GM18861 (cell line): ENCODE results near the gene SAMD4A.

Experiments
- ATAC-seq: cut with Tn5 transposase; IDR thresholded peaks from one replicate; pipeline ENCODE4 v1.9.1; 2021; ENCODE audit not compliant: unreplicated experiment

SAMD4A gene

DNA sequence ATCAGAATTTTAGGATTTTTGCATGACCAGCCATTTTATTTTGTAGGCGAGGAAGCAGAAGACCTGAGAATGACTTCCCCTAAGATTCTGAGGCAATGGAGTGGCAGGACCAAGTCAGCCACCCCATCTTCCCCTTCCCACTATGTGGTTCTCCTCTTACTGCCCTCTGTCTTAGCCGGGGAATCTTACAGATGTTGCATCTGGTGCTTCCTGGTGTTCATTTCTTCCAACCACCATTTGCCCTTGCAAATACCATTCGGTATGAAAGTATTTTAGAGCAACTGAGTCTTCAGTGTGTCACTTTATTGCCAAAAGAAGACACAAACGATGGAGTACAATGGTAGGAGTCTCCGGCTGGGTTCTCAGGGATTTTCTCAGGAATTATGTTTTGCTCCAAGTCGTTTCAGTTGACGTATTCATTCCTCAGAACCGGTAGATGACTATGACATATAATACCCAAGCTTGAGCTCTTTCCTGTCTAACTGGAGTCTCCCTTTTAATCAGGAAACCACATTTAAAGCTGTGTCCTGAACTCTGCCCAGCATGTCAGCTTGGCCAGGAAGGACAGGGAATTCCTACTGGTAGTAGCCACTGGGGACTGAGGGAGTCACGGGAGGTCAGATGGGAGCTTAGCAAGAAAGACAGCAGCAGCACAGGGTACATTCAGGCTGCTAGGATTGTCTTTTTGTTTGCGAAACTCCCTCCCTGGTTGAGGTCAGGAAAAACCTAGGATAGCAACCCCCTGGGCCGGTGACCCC lies 87.0 kb downstream of the SAMD4A start:
- no peak for ATAC-seq

DNA sequence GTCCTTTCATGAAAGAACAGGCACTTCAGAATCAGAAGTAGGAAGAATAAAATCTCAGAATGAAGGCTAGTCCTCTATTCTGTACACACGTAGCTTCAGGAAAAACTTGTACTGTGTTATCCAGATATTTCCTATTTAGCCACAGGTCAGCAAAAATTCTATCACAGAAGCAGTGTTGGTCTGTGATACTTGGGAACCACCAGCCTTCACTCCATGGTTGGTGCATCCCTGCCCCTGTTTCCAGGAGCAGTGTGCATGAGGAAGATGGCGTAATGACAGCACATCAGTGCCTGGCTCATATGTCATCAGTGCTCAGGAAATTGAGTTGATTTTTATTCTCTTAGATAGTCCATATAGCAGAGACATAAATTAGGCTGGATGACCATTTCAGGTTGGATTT lies 87.7 kb downstream of the SAMD4A start:
- no peak for ATAC-seq

DNA sequence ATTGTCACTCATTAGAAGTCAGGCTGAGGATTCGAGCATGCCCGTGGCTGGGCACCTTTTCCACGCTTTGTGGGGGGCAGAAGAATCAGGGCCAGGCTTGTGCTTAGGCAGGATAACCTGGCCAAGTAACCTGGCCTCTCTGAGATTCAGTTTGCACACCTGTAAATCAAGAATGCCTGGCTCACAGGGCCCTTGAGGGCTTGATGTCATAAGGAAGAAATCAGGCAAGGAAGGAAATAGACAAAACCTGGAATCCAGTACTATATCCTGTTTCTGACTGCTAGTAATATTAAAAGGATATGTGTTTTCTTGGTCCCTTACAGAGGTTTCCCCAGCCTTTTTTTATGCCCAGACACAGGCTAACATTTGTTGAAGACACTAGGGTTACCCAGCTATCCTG lies 91.9 kb downstream of the SAMD4A start:
- ATAC-seq = no peak

DNA sequence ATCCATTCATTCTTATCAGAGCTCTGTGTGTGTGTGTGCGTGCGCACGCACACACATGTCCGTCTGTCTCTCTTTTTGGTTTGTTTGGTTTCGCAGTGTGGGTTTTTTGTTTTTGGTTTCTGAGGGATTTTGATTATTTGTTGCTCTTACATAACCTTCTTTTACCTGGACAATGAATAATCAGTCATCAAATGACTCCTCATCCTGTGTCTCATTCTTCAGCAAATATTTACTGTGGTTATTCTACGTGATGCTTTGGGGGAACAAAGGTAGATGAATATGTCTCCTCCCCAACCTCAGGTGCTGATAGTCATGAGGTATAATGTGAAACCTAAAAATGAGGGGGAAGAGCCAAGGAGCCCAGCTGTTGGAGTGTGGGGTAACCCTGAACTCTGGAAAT lies 92.4 kb downstream of the SAMD4A start:
- ATAC-seq = no peak

DNA sequence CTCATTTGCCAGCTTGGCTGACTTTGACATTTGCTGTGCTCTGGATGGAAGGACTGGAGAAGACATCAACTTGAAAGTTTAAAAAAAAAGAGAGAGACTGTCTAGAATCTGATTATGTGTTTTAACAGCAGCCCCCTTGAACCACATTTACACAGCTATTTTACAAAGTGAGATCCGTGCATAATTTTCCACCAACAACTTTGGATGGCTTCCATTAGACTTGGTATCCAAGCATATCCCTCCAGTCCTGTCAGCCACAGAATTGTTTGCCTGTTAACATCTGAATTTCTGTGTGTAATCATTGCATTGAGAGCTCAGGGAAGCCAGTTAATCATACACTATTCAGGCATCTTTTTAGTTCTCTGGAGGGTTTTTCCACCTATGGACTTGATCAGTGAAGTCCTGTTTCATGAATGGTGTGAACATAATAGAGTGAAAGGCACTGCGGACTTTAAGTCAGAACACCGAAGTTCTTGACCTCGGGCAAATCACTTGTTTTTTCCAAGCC lies 93.7 kb downstream of the SAMD4A start:
- ATAC-seq = no peak

DNA sequence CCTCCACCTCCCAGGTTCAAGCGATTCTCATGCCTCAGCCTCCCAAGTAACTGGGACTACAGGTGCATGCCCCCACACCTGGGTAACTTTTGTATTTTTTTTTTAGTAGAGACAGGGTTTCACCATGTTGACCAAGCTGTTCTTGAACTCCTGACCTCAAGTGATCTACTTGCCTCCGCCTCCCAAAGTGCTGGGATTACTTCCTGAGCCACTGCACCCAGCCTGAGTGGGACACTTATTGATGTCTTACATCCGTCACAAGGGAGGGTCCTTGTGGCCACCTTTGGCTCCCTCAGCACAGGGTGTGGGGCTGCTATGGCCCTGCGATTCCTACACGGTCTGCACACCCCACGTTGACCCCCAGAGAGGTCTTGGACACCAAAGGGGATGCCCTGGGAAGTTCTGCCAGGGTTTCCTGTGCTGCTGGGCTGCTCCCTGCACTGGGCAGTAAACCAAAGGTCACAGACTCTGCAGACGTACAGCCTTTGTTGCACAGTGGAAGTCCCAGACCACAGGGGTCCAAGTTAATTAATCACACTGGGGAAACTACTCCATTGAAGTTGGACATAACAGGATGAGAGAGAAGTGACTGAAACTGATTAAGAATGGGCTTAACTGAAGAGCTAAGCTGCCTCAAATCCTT lies 95.7 kb downstream of the SAMD4A start:
- no peak for ATAC-seq

DNA sequence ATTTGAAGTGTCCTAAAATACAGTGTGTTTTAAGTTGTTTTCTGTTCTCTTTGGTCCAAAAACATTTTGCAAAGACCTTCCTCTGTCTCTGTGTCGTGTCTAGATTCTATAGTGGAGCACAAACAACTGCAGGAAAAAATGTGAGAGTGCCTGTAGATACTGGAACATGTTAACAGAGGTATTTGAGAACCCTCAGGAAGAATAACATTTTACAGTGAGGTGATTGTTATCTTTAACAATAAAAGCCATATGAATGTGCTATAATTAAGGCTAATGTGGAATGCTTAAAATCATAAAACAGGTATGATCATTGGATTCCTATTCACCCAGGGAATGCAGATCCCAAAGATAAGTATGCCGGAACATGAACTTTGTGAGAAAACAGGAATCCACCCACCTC lies 98.0 kb downstream of the SAMD4A start:
- no peak for ATAC-seq

DNA sequence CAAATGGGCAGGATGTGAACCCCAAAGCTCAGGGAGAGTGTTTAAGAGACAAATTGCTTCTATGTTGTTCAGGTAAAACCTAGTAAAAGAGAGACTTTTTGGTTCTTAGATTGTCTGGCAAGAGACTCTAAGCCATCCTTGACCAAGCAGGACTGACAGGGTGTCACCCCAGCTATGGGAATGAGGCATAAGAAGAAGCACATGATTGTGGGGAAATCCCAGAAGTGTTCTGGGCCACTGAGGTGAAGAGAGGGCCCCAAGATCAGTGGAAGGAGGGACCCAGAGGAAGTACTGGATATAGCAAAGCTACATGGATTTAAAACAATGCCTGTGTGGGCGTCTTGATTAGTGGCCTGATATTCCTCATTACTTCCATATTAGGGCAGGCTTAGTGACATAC lies 99.0 kb downstream of the SAMD4A start:
- no peak for ATAC-seq

DNA sequence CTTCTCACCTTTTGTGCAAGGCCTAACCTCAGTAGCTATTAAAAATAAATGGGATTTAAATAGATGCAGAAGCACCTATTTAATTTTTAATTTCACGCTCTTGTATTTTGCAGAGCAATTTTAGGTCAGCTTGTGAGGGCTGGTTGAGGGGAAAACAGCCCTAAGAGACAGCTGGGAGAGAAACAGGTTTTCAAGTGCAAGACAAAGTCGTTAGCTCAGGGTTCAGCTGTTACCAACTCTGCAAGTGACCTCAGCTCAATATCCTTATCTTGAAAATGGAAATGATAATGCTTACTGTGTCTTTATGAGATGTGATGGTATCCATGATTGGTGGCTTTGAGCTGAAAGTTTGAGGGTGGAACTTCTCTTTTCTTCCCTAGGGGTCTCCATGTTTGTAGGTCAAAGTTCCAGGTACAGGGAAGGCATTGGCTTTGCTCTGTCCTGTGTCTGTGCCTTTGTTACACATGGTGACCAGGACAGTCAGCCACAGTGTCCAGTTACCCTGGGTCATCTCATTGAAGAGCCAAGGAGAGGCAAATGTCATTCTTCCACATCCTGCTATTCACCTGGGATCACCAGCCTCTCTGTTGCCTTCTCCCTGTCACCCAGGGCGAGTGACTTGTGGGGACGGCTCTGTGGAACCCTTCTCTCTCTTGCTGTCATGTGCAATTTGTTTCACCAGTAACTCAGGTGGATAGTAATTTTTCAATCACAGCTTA lies 100.3 kb downstream of the SAMD4A start:
- ATAC-seq = no peak

DNA sequence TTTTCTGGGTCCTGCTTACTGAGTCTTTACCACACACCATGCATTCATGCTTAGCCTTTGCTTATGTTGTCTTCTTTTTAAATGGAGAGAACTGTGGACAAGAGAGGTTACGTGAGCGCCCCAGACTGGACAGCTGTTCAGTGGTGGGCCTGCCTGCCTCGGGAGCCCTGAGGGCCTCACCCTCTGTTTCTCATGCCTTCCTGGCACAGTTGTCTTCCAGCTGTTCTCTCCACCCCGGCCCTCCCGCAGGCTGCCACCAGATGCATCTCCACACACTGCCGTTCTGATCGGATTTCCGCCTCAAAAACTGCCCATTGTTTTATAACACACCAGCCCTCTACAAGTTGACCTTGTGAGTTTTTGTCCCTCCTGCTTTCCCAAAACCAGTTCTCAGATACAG lies 100.8 kb downstream of the SAMD4A start:
- ATAC-seq = no peak

DNA sequence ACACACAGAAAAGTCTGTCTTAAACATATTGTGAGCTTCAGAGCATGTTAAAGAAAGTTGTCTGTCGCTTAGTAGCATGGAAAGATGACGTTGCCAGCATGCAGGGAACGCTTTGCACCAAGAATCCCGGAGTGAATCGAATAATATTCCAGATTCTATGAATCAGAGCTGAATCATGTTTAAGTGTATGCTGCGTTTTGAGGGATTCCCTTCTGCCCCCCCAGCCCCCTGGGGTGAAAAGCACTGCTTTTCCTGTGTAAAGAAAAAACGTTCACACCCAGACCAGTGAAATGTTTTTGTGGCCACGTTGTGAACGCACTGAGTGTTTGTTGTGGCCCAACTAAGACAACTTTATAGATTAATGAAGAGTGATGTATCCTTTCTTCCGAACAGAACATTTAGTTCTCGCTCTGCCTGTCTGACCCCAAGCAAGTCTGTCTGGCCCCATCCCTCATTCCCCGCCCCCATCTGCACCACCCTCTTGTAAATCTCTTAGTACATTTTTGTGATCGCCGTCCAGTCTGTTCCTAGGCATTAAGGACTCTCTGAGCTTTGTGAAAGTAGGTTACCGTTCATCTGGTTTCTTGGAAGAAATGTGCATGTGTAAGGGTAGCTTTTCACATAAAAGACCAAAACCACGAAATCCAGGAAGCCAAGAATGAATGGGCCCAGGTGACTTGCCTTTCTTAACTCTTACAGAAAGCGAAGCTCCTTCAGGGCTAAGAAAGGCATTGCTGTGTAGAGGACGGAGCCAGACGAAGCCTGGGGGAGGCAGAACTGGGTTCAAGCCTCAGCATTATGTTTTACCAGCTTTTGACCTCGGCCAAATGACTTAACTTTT lies 103.0 kb downstream of the SAMD4A start:
- ATAC-seq = no peak

DNA sequence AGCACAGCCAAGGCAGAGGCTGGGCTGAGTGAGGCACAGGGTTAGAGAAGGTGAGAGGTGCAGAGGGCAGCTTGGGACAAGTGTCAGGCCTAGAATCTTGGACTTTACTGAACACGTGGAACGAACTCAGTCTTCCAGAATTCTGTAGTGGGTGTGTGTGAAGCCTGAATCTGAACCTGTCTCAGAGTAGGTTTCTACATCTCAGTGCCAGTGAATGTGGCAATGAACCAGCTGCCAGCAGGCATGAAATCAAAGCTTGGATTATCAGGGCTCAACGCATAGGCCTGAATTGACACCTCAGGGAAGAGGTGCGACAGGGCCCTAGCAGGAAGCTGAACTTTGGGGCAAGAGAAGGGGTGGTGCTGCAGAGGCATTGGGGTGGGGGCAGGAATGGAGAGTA lies 104.6 kb downstream of the SAMD4A start:
- no peak for ATAC-seq

DNA sequence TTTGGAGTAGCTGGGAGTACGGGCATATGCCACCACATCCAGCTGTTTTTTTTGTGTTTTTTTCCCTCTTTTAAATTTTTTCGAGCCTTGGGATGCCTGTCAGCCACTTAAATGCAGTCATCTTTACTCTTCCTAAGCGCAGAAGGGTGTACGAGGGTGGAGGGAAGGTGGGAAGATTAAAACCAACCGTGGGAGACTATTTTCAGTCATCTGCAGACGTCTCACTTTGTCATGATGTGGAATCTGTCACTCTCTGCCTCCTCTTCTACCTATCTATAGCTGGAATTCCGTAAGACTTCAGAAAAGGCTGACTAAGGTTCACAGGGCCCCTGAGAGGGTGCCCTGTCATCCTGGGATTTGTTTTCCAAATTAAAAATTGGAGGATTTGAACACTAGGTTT lies 105.3 kb downstream of the SAMD4A start:
- no peak for ATAC-seq

DNA sequence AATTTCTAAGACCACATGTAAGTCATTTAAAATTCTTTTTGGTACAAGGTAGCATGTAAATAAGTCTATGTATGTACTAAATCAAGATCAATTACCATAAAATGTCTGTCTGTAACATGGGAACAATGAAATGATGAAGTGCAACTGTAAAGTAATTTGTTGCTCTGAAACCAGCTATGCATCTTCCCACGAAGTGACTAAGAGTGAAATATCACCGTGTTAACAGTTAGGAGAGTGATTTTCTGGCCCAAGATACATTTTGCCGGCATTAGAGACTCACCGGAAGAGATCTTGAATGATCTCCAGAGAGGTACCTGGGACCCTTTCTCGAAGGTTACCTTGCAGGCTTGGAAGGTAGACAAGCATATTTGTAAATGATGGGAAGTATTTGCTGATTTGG lies 105.8 kb downstream of the SAMD4A start:
- ATAC-seq = no peak

DNA sequence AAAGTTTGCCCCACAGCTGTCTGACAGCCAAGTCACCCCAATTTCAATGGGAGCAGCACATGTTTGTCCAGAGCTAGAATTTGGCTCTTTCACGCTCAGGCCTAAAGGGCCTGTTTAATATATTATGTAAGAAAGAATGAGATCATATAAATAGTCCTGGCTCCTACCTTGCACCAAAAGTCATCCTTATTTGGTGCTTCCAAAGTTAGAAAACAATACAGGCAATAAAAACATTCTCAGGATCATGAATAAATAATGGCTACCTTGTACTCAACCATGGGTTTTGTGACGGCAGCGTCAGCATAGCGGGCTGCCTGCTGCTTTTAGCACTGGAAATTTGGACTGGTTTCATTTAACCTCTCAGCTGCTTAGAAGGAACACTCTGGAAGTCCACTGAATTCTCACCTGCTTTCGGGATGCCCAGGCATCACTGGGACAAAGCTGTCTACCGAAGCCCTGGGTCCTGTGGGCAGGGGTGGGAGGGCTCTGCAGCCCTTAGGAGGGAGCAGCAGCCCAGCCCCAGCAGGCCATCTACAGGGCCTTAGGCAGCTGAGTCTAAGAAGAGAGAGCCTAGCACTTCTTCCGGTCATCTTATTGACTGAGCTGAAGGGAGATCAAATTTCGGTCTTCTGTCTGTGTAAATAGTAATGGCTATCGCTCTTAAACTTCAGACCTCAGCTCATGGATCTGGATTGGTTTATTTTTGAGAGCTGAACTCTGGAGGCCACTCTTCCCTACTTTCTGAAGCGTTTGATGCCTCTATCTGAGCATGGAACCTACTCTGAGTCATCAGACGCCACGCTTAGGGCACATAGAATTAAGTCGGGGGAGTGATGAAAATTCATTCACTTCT lies 106.5 kb downstream of the SAMD4A start:
- ATAC-seq = no peak

DNA sequence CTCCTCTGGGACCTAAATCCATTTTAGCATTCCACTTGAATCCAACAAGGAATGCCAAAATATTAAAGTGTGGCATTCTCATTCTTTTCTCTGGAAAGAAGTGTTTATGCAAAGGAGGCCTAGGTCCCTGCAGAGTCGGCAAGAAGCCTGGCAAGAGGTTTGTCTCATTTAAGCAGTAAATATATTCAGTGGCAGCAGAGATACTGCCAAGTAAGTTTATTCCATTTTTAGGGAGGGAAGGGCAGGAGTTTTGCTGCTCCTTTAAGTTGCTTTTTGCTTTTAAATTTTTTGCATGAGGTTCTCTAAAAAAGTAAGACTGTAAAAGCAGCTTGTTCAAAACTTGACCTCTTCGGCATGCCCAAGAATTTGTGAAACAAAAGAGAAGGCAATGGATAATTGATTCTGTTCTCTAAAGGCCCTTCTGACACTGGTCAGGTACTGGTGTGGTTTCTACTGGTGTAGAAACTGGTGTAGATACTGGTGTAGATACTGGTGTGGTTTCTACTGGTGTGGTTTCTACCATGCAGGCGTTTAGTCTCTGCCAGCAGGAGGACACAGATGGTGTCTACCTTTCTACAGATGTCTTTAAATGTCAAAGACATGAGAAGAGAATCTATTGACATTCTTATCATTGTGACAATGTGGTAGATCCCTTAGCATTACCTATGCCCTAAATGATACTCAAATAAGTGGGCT lies 107.3 kb downstream of the SAMD4A start:
- no peak for ATAC-seq

DNA sequence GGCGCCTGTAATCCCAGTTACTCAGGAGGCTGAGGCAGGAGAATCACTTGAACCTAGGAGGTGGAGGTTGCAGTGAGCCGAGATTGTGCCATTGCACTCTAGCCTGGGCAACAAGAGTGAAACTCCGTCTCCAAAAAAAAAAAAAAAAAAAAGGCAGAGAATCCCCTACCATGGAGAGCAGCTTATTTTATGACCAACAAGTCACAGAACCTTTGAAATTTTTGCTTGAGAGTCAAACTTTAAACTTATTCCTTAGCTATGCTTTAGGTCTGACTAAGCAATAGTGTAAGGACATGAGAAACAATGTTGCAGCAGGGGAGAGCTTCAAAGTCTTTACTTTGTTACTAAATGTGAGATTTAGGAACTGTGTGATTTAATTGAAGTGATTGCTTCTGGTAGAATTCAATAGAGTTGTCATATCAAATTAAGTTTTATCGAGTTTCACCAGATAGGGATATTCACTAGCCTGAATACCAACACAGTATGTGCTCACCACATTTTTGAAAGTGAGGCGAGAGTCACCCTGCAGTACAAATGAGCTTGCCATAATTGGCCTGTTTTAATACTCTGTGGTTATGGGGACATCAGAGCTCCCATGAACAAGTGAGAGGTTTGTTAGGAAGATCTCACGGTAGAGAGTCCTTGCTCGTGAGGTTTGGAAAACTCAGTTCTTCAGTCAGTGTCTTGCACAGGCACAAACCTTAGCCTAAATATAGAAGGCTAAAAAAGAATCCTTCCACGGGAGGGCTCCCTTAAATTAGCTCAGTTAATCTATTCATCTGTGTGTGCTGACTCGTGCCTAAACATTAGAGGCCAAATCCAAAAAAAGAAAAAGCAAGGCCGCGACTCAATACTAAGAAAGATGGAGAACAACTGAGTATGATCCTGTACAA lies 108.6 kb downstream of the SAMD4A start:
- ATAC-seq = no peak

DNA sequence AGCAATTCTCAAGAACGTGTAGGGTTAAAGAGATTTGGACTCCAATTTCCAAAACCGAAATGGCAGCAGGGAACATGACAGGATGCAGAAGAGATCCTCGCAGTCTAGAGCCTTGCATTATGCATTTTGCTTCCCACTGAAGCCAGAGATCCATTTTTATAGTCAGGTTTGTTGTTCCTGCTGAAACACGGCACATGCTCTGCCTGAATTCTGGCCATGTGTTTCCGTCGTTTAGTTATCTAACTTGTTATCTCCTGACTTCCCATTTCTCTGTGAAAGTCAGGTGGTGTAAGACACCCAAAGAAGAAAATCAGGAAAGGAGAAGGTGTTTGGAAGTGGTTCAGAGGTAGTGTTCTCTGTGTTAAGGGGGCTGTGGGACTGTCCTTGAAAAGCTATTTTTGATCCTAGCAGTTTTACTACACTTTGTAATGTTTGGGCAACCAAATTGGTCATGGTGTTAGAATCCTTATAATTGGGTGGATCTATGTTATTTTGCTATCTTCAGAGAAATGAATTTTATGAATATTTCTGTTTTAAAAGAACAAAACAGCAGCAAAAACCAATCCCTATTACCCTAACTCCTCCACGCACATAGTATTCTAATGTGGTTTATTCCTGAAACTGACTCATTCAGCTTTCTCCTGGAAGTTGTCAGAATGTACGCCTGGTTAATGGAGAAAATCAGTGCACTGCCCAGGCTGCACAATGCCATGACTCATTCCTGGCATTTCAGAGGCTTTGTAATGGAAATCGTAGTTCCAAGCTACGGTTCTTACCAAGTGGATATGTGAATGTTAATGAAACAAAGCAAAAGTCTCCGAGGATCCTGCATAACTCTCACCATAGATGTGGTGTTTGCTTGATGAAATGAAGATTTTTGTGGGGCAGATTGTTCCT lies 110.1 kb downstream of the SAMD4A start:
- no peak for ATAC-seq
